Measurements from ENCODE around the gene RGS7.
"Not testable (repeated sequence)": the region's sequence is repeated elsewhere in the genome, so short reads cannot be mapped to it uniquely, and the experiment has no call there.

RGS7 gene

DNA sequence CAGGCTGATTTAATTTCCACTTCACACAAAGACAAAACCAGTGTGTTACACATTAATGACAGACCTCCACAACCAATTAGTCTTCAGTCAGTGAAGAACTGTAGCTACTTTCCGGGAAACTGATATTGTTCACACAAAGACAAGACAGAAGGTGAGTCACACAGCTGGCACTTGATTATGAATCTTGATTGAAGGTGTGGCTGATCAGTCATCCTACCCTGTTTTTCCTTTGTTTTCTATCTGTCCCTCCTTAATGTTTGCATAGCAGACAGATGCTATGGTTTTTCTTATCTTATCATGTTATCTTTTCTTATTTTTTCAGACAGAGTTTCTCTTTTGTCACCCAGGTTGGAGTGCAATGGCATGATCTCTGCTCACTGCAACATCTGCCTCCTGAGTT lies 560.0 kb downstream of the RGS7 start:
- Histone ChIP-seq H3K4me3 (no peak overlapping the region), H3K27ac (no peak overlapping the region)
- DNase-seq (ENCODE audit: low spot score) = no peak
- no peak for TF ChIP-seq CTCF (IDR thresholded peaks at IDR 0.05)

DNA sequence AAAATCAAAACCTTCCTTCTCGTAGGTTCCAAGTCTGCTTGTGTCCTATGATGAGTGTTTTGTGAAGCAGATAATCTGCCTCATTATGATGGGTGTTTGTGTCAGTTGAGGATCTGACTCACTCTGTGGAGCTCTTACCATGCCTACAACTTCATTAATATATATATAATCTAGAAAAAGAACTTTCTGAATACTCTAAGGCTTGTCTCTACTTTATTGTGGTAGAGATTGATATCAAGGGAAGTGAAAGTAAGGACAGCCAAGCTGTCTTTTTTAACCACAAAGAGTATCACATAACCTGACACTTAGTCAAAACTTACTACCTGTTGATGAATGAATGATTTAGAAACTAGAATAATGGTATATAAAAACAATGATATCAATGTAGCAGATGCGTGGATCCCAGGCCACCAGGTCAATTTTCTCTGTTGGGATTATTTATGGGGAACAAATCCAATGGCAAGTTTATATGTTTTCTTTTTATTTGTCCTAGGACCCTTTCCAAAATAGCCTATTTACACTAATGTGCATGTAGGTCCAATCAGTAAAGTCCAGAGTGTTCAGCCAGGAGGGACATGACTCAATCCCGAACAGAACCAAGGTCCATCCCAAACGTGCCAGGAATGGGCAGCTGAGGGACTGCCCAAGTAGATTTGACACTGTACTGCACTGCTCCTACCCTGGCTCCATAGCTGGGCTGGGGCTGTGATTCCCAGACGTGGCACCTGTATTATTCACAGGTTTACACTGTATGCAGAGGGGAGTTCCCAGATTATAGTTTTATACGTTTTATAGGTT lies 562.8 kb downstream of the RGS7 start:
- H3K27ac ChIP-seq = no peak overlapping the region
- TF ChIP-seq CTCF (IDR thresholded peaks at IDR 0.05) = no peak

GRCh38 chr1:240792915-240793529 lies 564.0 kb downstream of the RGS7 start:
- DNase-seq (ENCODE audit: low spot score) = no peak
- H3K27ac ChIP-seq = no peak overlapping the region
- TF ChIP-seq CTCF (IDR thresholded peaks at IDR 0.05) = no peak
- H3K4me3 ChIP-seq = no peak overlapping the region

More for the DNA sequence above, 562.8 kb downstream of the RGS7 start:
- no peak overlapping the region for H3K4me3 ChIP-seq
- DNase-seq (ENCODE audit: low spot score) = no peak

DNA sequence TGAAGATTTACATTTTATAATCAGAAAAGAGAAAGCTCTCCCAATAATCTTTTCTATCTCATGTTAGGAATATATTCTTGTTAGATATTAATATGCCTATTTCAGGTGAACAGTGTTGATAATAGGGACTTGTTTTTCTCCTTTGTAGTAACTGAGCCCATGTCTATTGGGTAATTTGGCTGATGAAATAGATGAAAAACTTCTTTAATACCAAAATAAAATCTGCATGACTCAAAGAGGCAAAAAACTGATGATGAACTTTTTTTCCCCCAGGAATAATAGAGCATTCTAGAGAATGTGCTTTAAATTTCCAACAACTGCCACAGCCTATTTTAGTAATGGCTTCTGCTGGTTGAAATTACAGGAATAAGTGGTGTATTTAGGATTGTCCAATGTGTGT lies 566.1 kb downstream of the RGS7 start:
- Histone ChIP-seq H3K4me3 (no peak overlapping the region), H3K27ac (no peak overlapping the region)
- no peak for TF ChIP-seq CTCF (IDR thresholded peaks at IDR 0.05)
- no peak for DNase-seq (ENCODE audit: low spot score)

DNA sequence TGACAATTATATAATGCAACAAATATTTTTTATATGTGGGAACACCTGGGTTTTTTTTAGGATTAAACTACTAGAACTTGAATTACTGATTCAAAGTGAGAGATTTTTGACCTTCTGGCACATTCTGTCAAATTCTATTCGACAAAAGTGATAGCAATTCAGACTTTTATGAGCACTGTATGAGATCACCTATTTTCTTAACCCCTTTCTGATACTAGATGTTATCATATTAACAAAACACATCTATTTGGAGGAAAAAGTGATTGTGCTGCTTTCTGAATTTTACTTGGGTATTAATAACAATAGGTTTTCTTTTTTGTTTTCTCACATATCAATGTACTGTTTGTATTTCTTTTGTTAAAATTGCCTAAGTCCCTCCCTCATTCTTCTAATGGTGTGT lies 570.1 kb downstream of the RGS7 start:
- no peak for TF ChIP-seq CTCF (IDR thresholded peaks at IDR 0.05)
- no peak overlapping the region for H3K4me3 ChIP-seq

DNA sequence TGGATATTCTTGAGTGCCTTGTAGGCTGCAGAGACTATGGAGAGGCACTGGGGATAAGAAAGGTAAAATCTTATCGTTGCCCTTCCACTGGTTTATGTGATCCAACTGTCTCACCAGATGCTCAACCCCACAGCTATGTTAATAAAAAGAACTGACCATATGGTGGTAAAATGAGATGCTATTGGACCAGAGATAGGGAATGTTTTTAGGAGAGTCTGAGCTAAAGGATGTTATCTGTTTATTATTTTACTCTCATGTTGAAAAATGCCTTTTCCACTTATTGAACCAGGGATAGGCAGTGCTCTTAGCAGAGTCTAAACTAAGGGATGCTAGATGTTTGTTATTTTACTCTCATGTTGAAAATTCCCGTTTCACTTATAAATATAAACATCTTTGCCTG lies 572.2 kb downstream of the RGS7 start:
- Histone ChIP-seq H3K27ac (no peak overlapping the region), H3K4me3 (no peak overlapping the region)
- DNase-seq (ENCODE audit: low spot score) = no peak
- no peak for TF ChIP-seq CTCF (IDR thresholded peaks at IDR 0.05)

More for the DNA sequence above, 570.1 kb downstream of the RGS7 start:
- H3K27ac ChIP-seq = no peak overlapping the region
- DNase-seq (ENCODE audit: low spot score) = no peak

DNA sequence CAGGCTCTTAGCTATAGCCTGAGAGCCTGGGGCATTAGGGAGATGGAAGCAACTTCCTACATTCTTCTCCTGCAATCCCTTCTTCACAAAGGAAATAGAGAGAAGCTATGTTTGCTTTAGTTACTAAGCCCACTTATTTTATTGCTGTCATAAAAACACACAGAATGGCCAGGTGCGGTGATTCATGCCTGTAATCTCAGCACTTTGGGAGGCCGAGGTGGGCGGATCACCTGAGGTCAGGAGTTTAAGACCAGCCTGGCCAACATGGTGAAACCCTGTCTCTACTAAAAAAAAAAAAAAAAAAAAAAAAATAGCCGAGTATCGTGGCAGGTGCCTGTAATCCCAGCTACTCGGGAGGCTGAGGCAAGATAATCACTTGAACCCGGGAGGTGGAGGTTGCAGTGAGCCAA lies 573.3 kb downstream of the RGS7 start:
- DNase-seq (ENCODE audit: low spot score); H3K27ac ChIP-seq; H3K4me3 ChIP-seq: not testable (repeated sequence)

Measured in coronary artery (tissue), 2 donors.